HCT116 (cell line): ENCODE results near the gene AGBL3. TPM values are rescaled to one million over a fixed set of nuclear protein-coding genes. Genes with fewer than 3 reads are reported as not detected.

Experiments used
- ATAC-seq: fragments of 200-7000 bp; cut with Tn5 transposase; 2 replicates; pipeline ENCODE4 v1.9.1; 2020; ENCODE audit warnings: mild to moderate bottlenecking, moderate library complexity
- BruUV-seq: library from RNA; stranded (reverse); fragments of 400-500 nt; replicated peaks from 2 replicates; lab custom pipeline; 2021; lab: Mats Ljungman, UMichigan
- CTCF ChIA-PET: fragments of 300-600 bp; sonication (Branson Sonifier 250); formaldehyde crosslinking; loops from one replicate; lab custom pipeline; 2021; ENCODE audit warnings: antibody characterized with exemption; lab: Charles Lee
- POLR2A ChIA-PET: fragments of 300-600, 350-600 bp; sonication (Branson Sonifier 250); formaldehyde crosslinking; loops from one replicate; lab custom pipeline; 2021; ENCODE audit warnings: antibody characterized with exemption; lab: Charles Lee
- RAD21 ChIA-PET, 2 experiments: fragments of 300-600 bp; sonication (Branson Sonifier 250); formaldehyde crosslinking; loops; one replicate each; lab custom pipeline; 2023; ENCODE audit warnings: low total read pairs in 2 of 2; ENCODE audit not compliant: uncharacterized antibody in 2 of 2, unreplicated experiment in 2 of 2, low non-redundant PET in 1 of 2; lab: Charles Lee
- DNase-seq: peaks from one replicate; pipeline ENCODE4 v3.0.0-alpha.2; 2010; ENCODE audit warnings: low read depth, low spot score
- H2AFZ ChIP-seq: fragments of 200-600 bp; shearing (Covaris generic), sonication (generic); 2 replicates; pipeline ENCODE4 v1.6.1; 2017; ENCODE audit warnings: low read depth, mixed run types, mixed read lengths, antibody characterized with exemption, low read length; ENCODE audit not compliant: poor library complexity, severe bottlenecking
- H3K27ac ChIP-seq: 2 replicates; pipeline ENCODE4 v1.5.1; 2012; ENCODE audit warnings: low read depth, low read length
- H3K27me3 ChIP-seq: fragments of 200-600 bp; sonication (generic); 2 replicates; pipeline ENCODE4 v1.6.1; 2016; ENCODE audit warnings: mixed run types, low read length, mixed read lengths; ENCODE audit not compliant: insufficient read depth
- H3K36me3 ChIP-seq, 2 experiments: fragments of 200-500 bp in 1 of 2; fragments of 200-600 bp in 1 of 2; sonication (Bioruptor generic) in 1 of 2; sonication (generic) in 1 of 2; 2 replicates each; pipeline versions ENCODE4 v1.5.1 to v1.6.1; 2014 to 2016; ENCODE audit warnings: low read length in 2 of 2, inconsistent platforms in 1 of 2, mixed read lengths in 1 of 2, mixed run types in 1 of 2; ENCODE audit not compliant: insufficient read depth in 2 of 2, control insufficient read depth in 1 of 2
- H3K4me1 ChIP-seq, 2 experiments: fragments of 200-600 bp in 1 of 2; sonication (generic) in 1 of 2; 2 replicates each; pipeline versions ENCODE4 v1.5.1 to v1.6.1; 2012 to 2017; ENCODE audit warnings: low read length in 2 of 2, inconsistent platforms in 1 of 2, mild to moderate bottlenecking in 1 of 2, mixed read lengths in 1 of 2, mixed run types in 1 of 2, moderate library complexity in 1 of 2; ENCODE audit not compliant: insufficient read depth in 2 of 2, control insufficient read depth in 1 of 2
- H3K4me2 ChIP-seq: fragments of 200-600 bp; sonication (generic); 2 replicates; pipeline ENCODE4 v1.6.1; 2017; ENCODE audit warnings: mixed run types, low read length, mixed read lengths
- H3K4me3 ChIP-seq, 2 experiments: fragments of 200-600 bp in 1 of 2; sonication (generic) in 1 of 2; replicated peaks in 1 of 2; 2 replicates each; pipeline ENCODE4 v1.5.1; 2011 to 2016; ENCODE audit warnings: low read length in 2 of 2, control low read depth in 1 of 2, low read depth in 1 of 2, mild to moderate bottlenecking in 1 of 2, mixed read lengths in 1 of 2, mixed run types in 1 of 2
- H3K79me2 ChIP-seq: fragments of 200-600 bp; sonication (generic); 2 replicates; pipeline ENCODE4 v1.6.1; 2017; ENCODE audit warnings: mild to moderate bottlenecking, mixed run types, low read length, moderate library complexity, mixed read lengths; ENCODE audit not compliant: insufficient read depth
- H3K9ac ChIP-seq: fragments of 200-600 bp; sonication (generic); 2 replicates; pipeline ENCODE4 v1.6.1; 2016; ENCODE audit warnings: low read length, mixed read lengths
- H3K9me2 ChIP-seq: fragments of 200-600 bp; sonication (generic), shearing (Covaris generic); 2 replicates; pipeline ENCODE4 v1.6.1; 2017; ENCODE audit warnings: mixed run types, mild to moderate bottlenecking, moderate library complexity; ENCODE audit not compliant: insufficient read depth
- H3K9me3 ChIP-seq, 2 experiments: fragments of 200-500 bp in 1 of 2; fragments of 200-600 bp in 1 of 2; sonication (Bioruptor generic) in 1 of 2; sonication (generic) in 1 of 2; 2 replicates each; pipeline ENCODE4 v1.6.1; 2014 to 2017; ENCODE audit warnings: low read length in 2 of 2, mixed read lengths in 2 of 2, inconsistent platforms in 1 of 2, low read depth in 1 of 2, mild to moderate bottlenecking in 1 of 2, mixed run types in 1 of 2, moderate library complexity in 1 of 2; ENCODE audit not compliant: control insufficient read depth in 1 of 2, insufficient read depth in 1 of 2
- H4K20me1 ChIP-seq: fragments of 200-600 bp; sonication (generic), shearing (Covaris generic); 2 replicates; pipeline ENCODE4 v1.6.1; 2017; ENCODE audit warnings: mixed run types, mild to moderate bottlenecking, moderate library complexity; ENCODE audit not compliant: insufficient read depth
- ATF3 ChIP-seq: IDR thresholded peaks from 2 replicates; pipeline ENCODE4 v1.6.1; 2012
- CBX3 ChIP-seq: IDR thresholded peaks from 2 replicates; pipeline ENCODE4 v1.6.1; 2012; ENCODE audit warnings: low read depth
- CEBPB ChIP-seq: IDR thresholded peaks from 2 replicates; pipeline ENCODE4 v1.6.1; 2012; ENCODE audit warnings: low read depth
- CTCF ChIP-seq, 3 experiments: fragments of 200-600 bp in 1 of 3; sonication (generic) in 1 of 3; IDR thresholded peaks in 2 of 3; conservative IDR thresholded peaks in 1 of 3; 2 replicates each; pipeline ENCODE4 v1.5.1; 2012 to 2017; ENCODE audit warnings: low read depth in 2 of 3, low read length in 2 of 3, antibody characterized with exemption in 1 of 3, borderline replicate concordance in 1 of 3, control low read depth in 1 of 3, mild to moderate bottlenecking in 1 of 3, mixed read lengths in 1 of 3, mixed run types in 1 of 3, moderate library complexity in 1 of 3; ENCODE audit not compliant: insufficient read depth in 1 of 3
- EGR1 ChIP-seq: IDR thresholded peaks from 2 replicates; pipeline ENCODE4 v1.6.1; 2012; ENCODE audit warnings: low read depth
- EZH2 ChIP-seq: fragments of 200-600 bp; sonication (generic); IDR thresholded peaks from 2 replicates; pipeline ENCODE4 v1.6.1; 2017; ENCODE audit warnings: antibody characterized with exemption, mixed run types
- JUND ChIP-seq: IDR thresholded peaks from 2 replicates; pipeline ENCODE4 v1.6.1; 2012
- MAX ChIP-seq: IDR thresholded peaks from 2 replicates; pipeline ENCODE4 v1.6.1; 2012
- POLR2A ChIP-seq: IDR thresholded peaks from 2 replicates; pipeline ENCODE4 v1.7.0; 2011; ENCODE audit warnings: borderline replicate concordance; ENCODE audit not compliant: insufficient read depth, insufficient read length; ENCODE audit errors: extremely low read depth
- REST ChIP-seq: IDR thresholded peaks from 2 replicates; pipeline ENCODE4 v1.6.1; 2012; ENCODE audit warnings: low read depth
- SP1 ChIP-seq: IDR thresholded peaks from 2 replicates; pipeline ENCODE4 v1.6.1; 2012; ENCODE audit warnings: low read depth
- YY1 ChIP-seq: IDR thresholded peaks from 2 replicates; pipeline ENCODE4 v1.6.1; 2011; ENCODE audit warnings: low read length, low read depth, moderate library complexity, mild to moderate bottlenecking; ENCODE audit not compliant: insufficient replicate concordance; ENCODE audit errors: extremely low read depth
- ZBTB33 ChIP-seq: IDR thresholded peaks from 2 replicates; pipeline ENCODE4 v1.6.1; 2011; ENCODE audit warnings: mild to moderate bottlenecking, low read length, moderate library complexity; ENCODE audit not compliant: insufficient replicate concordance; ENCODE audit errors: extremely low read depth
- ZFX ChIP-seq: fragments of 450-650 bp; IDR thresholded peaks from 2 replicates; pipeline ENCODE4 v1.6.1; 2017
- intact Hi-C: fragments of 100-400 bp; cut with micrococcal nuclease; formaldehyde crosslinking; loops from 2 replicates; pipeline ENCODE4 v1.10.0; 2022
- total RNA-seq: library from RNA; stranded (reverse); gene quantifications from one replicate; pipeline ENCODE4 v1.2.1, GENCODE V29; 2021; ENCODE audit not compliant: unreplicated experiment

Gene AGBL3
- total RNA-seq, 1 experiment from 2014 or later: 1.9 TPM

GRCh38 chr7:135012229-135012628 is 25.9 kb downstream of the AGBL3 start:
- no peak for ATAC-seq
- Histone ChIP-seq H4K20me1 (no peaks in the 10 kb centered on the region), H3K9me2 (no peaks in the 10 kb centered on the region), H3K9ac (no peak overlapping the region), H3K79me2 (no peaks in the 10 kb centered on the region), H3K9me3 (no peaks in the 10 kb centered on the region), H3K4me3 (no peak overlapping the region), H2AFZ (no peak overlapping the region), H3K27ac (no peak overlapping the region), H3K4me1 (no peaks in the 10 kb centered on the region), H3K4me2 (no peak overlapping the region), H3K36me3 (no peaks in the 10 kb centered on the region), H3K27me3 (no peaks in the 10 kb centered on the region)
- ChIA-PET POLR2A (no interaction called here), CTCF (no interaction called here), RAD21 (no interaction called here)
- no peak for DNase-seq
- intact Hi-C loops: no loop called here
- BruUV-seq: no TSS peak
- TF ChIP-seq POLR2A: no peak
- no peak for TF ChIP-seq YY1
- no peak for TF ChIP-seq EGR1
- no peak for TF ChIP-seq CTCF (IDR thresholded peaks at IDR 0.05 in 2 of 3, conservative IDR thresholded peaks at IDR 0.05 in 1 of 3; ENCODE audit: borderline replicate concordance in 1 of 3, insufficient read depth in 1 of 3, low read depth in 2 of 3, low read length in 2 of 3)

GRCh38 chr7:135023622-135024021 is 37.3 kb downstream of the AGBL3 start:
- Histone ChIP-seq H3K27me3 (no peaks in the 10 kb centered on the region), H2AFZ (no peak overlapping the region), H3K9me3 (no peaks in the 10 kb centered on the region), H3K4me3 (no peak overlapping the region), H3K9me2 (no peaks in the 10 kb centered on the region), H3K4me1 (no peaks in the 10 kb centered on the region), H3K79me2 (no peaks in the 10 kb centered on the region), H3K4me2 (no peak overlapping the region), H3K9ac (no peak overlapping the region), H4K20me1 (no peaks in the 10 kb centered on the region), H3K27ac (no peak overlapping the region), H3K36me3 (no peaks in the 10 kb centered on the region)
- ChIA-PET CTCF (no interaction called here), POLR2A (no interaction called here), RAD21 (no interaction called here)
- BruUV-seq: no TSS peak
- DNase-seq: no peak
- intact Hi-C loops: no loop called here
- ATAC-seq: no peak
- TF ChIP-seq ZFX: no peak
- no peak for TF ChIP-seq ATF3
- no peak for TF ChIP-seq CBX3
- no peak for TF ChIP-seq REST
- no peak for TF ChIP-seq ZBTB33
- no peak for TF ChIP-seq CEBPB
- TF ChIP-seq JUND: no peak
- no peak for TF ChIP-seq MAX
- no peak for TF ChIP-seq SP1
- TF ChIP-seq EZH2: no peak
